GM18502 (cell line): Measurements from ENCODE around the gene WNK2.
A peak's percentile ranks its signal among the peaks of the same experiment; 100 is the strongest.

Experiments used
- ATAC-seq: cut with Tn5 transposase; IDR thresholded peaks from one replicate; pipeline ENCODE4 v1.9.1; 2021; ENCODE audit warnings: mild to moderate bottlenecking; ENCODE audit not compliant: unreplicated experiment, poor library complexity

Gene WNK2

GRCh38 chr9:93159601-93160471 is 24.1 kb upstream of the WNK2 start:
- peak; percentile 79 for ATAC-seq

DNA sequence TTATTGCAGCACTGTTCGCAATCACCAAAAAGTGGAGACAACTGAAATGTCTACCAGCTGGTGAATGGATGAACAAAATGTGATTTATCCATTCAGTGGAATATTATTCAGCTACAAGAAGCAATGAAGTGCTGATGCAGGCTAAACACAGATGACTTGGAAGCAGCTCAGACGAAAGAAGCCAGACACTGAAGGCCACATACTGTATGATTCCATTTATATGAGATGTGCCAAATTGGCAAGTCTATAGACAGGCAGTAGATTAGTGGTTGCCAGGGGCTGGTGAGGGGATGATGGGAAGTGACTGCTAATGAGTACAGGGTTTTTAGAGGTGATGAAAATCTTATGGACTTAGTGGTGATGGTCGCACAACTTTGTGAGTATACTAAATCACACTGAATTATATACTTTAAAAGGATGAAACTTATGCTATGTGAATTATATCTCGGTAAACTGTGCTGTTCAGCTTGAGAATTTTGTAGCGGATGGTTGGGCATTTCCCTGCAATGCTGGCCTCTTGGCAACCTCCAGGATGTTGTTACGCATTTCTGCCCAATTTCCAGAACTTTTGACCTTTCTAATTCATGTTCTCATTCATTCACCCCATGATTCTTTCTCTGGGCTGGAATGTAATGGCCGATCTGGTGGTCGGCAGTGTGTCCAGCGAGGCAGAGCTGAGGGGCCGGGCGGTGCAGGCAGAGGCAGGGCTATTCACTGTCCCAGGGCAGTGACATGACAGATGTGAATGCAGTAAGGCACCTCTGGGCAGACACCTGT is 22.0 kb upstream of the WNK2 start:
- ATAC-seq: no peak

- ATAC-seq: no peak
These were observed 19.9 kb upstream of the WNK2 start for GRCh38 chr9:93164085-93164484.

GRCh38 chr9:93166699-93167098 is 17.2 kb upstream of the WNK2 start:
- ATAC-seq: no peak

- ATAC-seq: no peak
These were observed 16.8 kb upstream of the WNK2 start for GRCh38 chr9:93167185-93167584.

GRCh38 chr9:93167838-93168237 is 16.1 kb upstream of the WNK2 start:
- no peak for ATAC-seq

DNA sequence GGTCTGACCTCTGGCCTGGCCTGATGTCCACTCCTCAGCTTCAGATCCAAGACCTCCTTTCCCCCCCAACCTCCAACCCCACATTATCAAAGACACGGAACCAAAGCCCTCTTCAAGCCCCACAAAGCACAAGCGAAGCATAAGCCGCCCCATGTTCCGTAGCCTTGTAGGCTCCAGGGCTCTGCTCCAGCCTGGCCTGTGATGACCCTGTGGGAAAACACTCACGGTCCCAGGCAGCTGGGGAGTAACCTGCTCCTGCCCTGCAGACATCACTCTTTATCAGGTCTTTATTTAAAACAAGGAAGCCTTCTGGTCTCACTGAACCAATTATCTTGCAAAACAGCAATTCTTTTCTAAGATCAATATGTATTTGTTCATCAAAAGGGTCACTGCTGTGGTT is 15.4 kb upstream of the WNK2 start:
- no peak for ATAC-seq

- ATAC-seq: no peak
These were observed 14.5 kb upstream of the WNK2 start for GRCh38 chr9:93169444-93169843.

DNA sequence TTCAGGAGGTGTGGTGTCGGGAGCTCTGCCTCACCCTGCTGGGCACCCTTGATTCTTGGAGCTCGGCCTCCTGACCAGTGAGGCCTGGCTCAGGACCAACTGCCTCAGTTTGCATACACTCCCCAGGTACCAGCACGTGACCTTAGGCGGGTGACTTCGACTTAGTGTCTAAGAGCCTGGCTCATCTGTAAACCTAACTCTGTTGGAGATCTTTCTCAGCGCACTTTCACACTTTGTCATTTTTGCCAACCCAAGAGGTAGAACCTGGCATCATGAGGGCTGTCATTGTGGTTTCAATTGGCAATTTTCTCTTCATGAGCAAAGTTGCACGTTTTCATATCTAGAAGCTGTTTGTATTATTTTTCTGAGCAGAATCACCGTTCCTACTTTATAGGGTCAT is 13.4 kb upstream of the WNK2 start:
- no peak for ATAC-seq

DNA sequence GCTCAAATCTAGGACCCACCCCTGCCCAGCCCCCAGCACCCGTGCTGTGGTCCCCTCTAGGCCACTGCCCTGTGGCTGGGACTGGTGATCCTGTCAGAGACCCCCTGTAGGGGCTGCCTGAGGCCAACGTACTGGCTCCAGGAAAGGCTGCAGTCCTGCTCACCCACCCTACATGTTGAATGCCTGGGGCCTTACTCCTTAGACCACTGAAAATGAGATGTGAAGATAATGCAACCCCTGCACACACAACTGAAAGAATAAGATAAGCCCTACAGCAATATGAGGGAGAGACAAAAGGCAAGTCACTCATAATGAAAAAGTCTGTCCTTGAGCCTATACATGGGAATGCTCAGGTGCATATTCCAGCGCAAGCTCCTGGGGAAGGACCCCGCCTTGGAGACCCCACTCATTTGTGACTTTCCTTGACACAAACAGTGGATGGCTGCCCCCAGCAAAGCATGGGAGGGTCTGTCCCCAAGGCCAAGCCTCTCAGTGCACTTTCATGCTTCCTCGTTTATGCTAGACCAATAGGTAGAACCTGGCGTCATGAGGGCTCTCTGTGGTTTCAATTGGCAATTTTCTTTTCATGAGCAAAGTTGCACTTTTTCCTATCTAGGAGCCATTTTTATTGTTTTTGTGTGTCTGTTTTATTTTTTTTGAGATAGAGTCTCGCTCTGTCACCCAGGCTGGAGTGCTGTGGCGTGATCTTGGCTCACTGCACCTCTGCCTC is 12.5 kb upstream of the WNK2 start:
- no peak for ATAC-seq

DNA sequence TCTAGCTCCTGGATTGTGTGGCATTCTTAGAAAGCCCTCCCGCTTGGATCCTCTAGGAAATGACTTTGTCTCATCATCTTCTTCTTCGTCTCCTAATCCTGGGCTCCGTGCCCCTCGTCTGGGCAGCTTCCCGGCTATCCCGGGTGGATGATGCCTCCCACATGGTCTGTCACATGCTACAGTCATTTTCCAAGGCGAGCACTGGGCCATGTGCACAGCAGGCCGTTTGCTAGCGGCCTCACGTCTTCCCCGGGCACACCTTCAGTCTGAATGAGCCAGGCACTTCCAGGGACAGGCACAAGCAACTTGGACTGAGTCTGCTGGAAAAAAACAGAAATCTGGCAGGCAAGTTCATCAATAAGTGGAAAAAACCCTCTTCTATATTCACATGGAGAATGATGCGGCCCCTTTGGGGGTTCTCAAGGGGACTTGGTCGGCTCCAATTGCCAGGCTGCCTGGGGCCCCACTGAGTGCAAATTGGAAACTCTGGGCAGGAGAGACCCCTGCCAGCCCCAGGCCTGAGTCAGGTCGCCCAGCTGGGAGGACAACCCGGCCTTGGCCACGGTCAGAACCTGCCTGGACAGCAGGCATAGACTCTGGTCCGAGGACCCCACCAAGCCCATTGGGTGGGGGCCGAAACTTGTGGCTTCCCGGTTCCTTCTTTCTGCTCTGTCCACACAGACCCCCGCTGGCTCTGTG is 11.1 kb upstream of the WNK2 start:
- ATAC-seq: no peak

DNA sequence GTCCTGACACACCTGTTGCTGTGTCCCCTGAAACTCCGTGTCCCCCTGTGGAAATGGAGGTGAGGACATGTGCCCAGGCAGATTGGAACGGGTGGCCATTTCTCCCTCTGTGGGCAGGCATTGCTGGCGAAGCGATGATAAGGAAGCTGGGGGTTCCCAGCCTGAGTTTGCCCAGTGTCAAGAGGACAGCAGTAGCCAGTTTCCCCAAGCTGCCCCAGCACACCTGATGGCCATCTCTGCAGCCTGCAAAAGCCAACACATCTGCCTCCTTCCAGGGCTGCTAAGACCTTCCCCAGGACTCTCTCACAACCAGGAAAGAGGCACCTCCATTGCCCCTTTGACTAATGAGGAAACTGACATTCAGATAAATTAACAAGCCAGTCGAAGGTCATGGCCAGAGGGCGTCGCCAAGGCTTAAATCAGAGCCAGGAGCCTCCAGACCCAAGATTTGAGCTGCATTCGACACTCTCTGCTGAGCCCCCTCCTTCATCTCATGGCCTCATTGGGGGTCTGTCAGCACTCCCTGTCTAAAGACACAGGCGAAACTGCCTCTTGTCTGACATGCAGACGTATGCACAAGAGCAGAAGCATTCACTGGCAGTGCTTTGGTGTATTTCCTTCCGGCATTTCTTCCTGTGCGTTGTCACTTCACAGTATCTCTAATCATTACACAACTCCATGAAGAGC is 10.4 kb upstream of the WNK2 start:
- ATAC-seq: no peak

GRCh38 chr9:93174976-93175375 is 9.0 kb upstream of the WNK2 start:
- no peak for ATAC-seq

DNA sequence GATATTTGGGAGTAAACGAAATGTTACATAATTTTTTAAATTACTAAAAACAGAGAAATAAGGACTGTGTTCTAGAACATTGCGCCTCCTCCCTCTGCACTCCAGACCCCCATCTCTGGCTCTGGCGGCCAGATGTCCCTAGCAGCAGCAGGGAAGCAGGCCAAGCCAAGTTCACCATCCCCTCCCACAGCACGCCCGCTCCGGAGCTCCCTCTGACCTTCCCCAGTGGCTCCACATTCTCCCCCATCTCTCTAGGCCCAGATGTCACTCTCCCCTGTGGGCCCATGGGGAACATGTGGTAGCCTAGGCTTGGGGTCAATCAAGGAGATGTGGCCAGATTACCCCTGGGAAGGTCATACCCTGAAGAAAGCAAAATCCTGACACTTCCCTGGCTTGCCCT is 6.3 kb upstream of the WNK2 start:
- ATAC-seq: no peak

DNA sequence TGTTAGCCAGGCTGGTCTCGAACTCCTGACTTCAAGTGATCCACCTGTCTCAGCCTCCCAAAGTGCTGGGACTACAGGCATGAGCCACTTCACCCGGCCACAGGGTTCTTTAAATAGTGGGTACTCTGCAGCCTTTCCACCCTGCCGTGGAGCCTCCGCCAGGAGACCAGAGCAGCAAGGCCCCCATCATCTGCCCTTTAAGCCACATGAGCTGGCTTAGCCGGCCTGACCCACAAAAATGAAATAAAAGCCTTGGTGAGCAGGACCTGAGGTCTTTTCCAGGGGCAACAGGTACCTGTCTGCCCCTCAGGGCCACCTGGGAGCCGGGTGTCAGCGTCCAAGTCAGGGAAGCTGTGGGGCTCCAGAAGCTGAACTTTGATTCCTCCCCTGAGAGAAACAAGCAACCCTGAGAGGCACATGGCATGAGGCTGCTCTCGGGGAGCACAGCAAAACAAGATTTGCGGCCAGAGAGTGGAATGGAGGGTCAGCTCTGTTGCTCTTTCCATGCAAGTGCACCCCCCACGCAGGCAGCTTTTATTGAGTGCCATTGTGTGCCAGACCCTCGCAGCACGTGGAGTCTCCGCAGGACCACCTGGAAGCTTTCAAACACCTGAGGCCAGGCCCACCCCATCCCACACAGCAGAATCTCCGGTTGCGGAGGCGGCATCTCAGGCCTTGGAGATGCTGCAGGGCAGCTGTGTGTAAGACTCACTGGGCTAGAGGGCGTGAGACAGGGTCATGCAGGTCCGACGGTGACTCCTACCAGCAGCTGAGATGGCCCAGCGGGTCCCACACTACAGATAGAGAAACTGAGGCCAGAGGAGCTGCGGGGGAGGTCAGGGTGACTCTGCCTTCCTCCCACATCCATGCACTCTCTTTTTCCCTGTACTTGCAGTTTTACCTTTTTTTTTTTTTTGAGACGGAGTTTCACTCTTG is 4.8 kb upstream of the WNK2 start:
- ATAC-seq: no peak

DNA sequence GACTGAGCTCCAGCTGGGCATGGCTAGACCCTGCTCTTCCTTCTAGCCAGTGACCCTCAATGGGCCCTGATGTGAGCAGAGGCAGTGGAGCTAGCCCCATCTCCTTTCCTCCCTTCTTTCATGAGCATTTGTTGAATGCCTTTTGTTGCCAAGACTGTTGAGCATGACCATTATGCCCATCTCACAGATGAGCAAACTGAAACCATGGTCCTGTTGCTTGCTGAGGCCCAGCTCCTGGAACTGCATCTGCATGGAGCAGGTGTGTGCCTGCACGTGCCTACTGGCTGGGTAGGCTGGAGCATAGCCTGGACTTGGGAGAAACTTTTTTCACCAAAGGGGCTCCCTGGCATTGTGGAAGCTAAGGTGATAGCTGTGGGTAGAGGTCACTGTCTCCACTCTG is 3.0 kb upstream of the WNK2 start:
- ATAC-seq: no peak

DNA sequence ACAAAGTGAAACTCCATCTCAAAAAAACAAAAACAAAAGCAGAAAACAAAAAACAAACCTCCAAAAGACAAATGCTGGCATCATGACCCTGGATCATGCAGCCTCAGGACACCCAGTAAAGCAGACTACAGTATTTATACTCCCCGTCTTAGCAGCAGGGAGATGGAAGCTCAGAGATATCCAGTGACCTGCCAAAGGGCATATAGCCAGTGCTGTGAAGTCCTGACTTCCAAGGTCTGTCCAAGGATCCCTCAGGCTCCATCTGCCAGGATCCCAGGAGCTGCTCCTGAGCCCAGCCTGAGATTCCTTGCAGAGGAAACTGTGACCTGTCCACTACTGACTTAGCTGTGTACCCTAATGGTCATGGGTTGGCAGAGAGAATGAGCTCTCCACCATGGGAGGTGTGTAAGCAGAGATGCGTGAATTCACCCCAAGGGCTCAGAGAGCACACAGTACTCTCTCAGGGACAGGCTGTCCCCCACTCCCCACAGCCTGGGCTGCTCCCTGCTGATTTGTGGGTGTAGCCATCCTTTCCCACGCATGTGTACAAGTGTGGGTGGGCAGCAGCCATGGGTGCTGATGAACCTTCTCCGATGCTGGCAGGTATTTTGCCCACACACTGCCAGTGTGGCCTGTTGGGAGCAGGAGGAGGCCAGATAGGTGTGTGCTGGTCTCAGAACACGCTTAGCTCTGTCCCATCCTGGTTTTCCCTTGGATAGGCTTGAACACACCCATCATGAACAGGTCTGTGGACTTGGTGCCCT is 2.1 kb upstream of the WNK2 start:
- ATAC-seq: no peak

DNA sequence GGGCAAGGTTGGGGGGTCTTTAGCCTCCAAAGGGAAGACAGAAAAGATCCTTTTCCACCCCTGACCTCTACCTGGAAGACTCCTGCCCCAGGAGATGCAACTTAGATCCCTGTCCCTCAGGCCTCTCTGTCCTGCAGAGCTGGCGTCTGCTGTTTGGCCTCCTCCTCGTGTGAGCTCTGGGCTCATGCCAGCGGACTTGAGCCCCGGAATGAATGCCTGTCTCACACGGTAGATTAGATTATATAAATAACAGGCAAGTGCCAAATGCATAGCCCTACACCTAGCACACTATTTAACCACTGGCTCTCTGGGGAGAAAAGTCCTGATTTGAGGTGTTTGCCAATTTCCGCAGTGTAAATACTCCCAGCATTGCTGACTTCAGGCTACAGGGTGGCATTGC is 1.4 kb upstream of the WNK2 start:
- ATAC-seq: no peak
